Epithelial cell of proximal tubule (primary cell): ENCODE results near the gene SKIC3. TPM values are rescaled to one million over a fixed set of nuclear protein-coding genes. Genes with fewer than 3 reads are reported as not detected.

Experiments used
- DNase-seq: peaks from one replicate; pipeline ENCODE4 v3.0.0-alpha.2; 2011; ENCODE audit warnings: low read depth
- H3K4me3 ChIP-seq: 2 replicates; pipeline ENCODE4 v1.5.1; 2011; ENCODE audit warnings: low read depth, mild to moderate bottlenecking, low read length
- CTCF ChIP-seq: conservative IDR thresholded peaks from 2 replicates; pipeline ENCODE4 v1.5.1; 2012; ENCODE audit warnings: low read depth, mild to moderate bottlenecking, low read length
- total RNA-seq: library from RNA; depleted of rRNA; stranded (reverse); fragments of >200 nt; gene quantifications from 2 replicates; pipeline ENCODE4 v1.2.3, GENCODE V29; 2015

SKIC3 gene
- total RNA-seq, 1 donor from 2014 or later: 43.5 TPM

- no peak for DNase-seq
- no peak for TF ChIP-seq CTCF
- H3K4me3 ChIP-seq: no peak overlapping the region
These were observed 3.1 kb upstream of the SKIC3 start for GRCh38 chr5:95557841-95558240.

- no peak for TF ChIP-seq CTCF
- DNase-seq: no peak
- H3K4me3 ChIP-seq: peak overlapping the region; percentile 79
These were observed 776 bp upstream of the SKIC3 start for GRCh38 chr5:95555553-95555952.

DNA sequence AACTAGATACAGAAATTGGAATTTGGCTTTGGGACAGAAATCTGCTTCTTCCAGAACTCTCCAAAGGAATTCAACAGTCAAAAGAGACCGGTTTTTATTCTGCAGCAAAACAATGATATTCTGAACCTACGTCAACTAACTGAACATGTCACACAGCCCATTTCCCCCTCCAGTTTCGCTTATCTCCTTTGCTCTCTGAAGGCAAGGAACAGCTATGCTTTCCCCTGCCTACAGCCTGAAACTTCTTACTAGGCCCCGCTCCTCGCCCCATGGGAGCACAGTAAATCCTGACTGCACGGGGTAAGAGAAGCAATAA lies 488 bp downstream of the SKIC3 start:
- TF ChIP-seq CTCF: no peak
- peak overlapping the region; percentile 79 for H3K4me3 ChIP-seq
- DNase-seq: no peak

- TF ChIP-seq CTCF: no peak
- no peak for DNase-seq
- H3K4me3 ChIP-seq: no peak overlapping the region
These were observed 5.7 kb downstream of the SKIC3 start for GRCh38 chr5:95549030-95549429.

DNA sequence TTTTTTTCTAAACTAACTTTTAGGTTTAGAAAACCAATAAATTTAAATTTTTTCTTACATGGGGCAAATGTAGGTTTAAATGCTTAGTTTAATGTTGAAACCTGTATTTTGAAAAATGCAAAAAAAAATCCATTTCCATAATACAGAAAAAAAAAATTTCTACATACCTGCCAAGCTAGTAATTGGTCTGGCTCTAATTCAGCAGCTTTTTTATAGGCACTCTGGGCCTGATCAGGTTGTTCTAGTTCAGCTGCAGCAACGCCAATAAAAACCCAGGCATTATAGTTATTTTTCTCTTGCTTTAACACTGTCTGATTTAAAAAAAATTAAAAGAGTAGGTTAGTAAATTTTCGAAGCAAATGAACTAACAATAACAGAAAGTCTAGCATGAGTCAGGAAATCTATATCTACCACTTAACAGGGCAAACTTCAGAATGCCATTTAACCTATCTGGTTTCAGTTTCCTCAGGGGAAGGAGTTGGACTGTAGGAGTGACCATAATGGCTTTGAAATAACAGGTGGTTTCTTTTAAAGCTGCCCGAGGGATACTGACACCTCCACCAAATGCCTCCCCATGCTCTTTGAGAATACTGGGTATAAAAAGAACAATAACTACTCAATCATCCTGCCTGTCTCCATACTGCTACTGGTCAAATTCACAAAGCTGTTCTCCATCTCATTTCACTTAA lies 11.6 kb downstream of the SKIC3 start:
- DNase-seq: no peak
- H3K4me3 ChIP-seq: no peak overlapping the region

GRCh38 chr5:95537501-95537900 lies 17.3 kb downstream of the SKIC3 start:
- no peak for DNase-seq
- TF ChIP-seq CTCF: no peak

More for the DNA sequence above, 11.6 kb downstream of the SKIC3 start:
- TF ChIP-seq CTCF: no peak

GRCh38 chr5:95533761-95534160 lies 21.0 kb downstream of the SKIC3 start:
- DNase-seq: no peak
- no peak for TF ChIP-seq CTCF
- H3K4me3 ChIP-seq: no peak overlapping the region

More at GRCh38 chr5:95537501-95537900, 17.3 kb downstream of the SKIC3 start:
- no peak overlapping the region for H3K4me3 ChIP-seq
